Kidney (tissue), 14 donors: ENCODE results near the gene MOB3A. TPM values are rescaled to one million over a fixed set of nuclear protein-coding genes. Genes with fewer than 3 reads are reported as not detected.

Source experiments
- DNase-seq, 5 donors: peaks; one replicate each; pipeline ENCODE4 v3.0.0-alpha.2; 2013 to 2020
- FAIRE-seq: peaks from 2 replicates; lab custom pipeline; 2012; peaks lifted over from hg19 to GRCh38; lab: Jason Lieb, UNC
- H3K27ac ChIP-seq, 2 donors: one replicate each; pipeline ENCODE4 v1.7.0; 2013; ENCODE audit warnings: low read depth in 2 of 2, low read length in 2 of 2, inconsistent platforms in 1 of 2
- H3K27me3 ChIP-seq: one replicate; pipeline ENCODE4 v1.7.1; 2013; ENCODE audit warnings: low read length, inconsistent platforms; ENCODE audit not compliant: control insufficient read depth, insufficient read depth
- H3K36me3 ChIP-seq, 3 donors: one replicate each; pipeline versions ENCODE4 v1.7.0 to v1.7.1; 2013; ENCODE audit warnings: low read length in 3 of 3, control low read depth in 1 of 3, inconsistent platforms in 1 of 3; ENCODE audit not compliant: insufficient read depth in 3 of 3, control insufficient read depth in 2 of 3
- H3K4me1 ChIP-seq, 3 donors: one replicate each; pipeline versions ENCODE4 v1.7.0 to v1.7.1; 2013; ENCODE audit warnings: low read length in 3 of 3, inconsistent platforms in 1 of 3, low read depth in 1 of 3; ENCODE audit not compliant: control insufficient read depth in 2 of 3, insufficient read depth in 2 of 3
- H3K4me3 ChIP-seq, 3 donors: one replicate each; pipeline versions ENCODE4 v1.7.0 to v1.8.1; 2013; ENCODE audit warnings: low read length in 3 of 3, control low read depth in 1 of 3, inconsistent platforms in 1 of 3
- H3K9ac ChIP-seq, 3 donors: one replicate each; pipeline versions ENCODE4 v1.7.0 to v1.7.1; 2013; ENCODE audit warnings: low read length in 3 of 3, control low read depth in 1 of 3, inconsistent platforms in 1 of 3
- H3K9me3 ChIP-seq, 3 donors: one replicate each; pipeline versions ENCODE4 v1.7.0 to v1.7.1; 2013; ENCODE audit warnings: low read length in 3 of 3, control low read depth in 1 of 3, inconsistent platforms in 1 of 3; ENCODE audit not compliant: control insufficient read depth in 2 of 3, insufficient read depth in 1 of 3
- intact Hi-C: fragments of 100-400 bp; cut with DNase I; formaldehyde crosslinking; loops from one replicate; pipeline ENCODE4 v1.11.1; 2022
- polyA plus RNA-seq: library from polyadenylated mRNA; stranded (reverse); fragments of 350-450 nt; fragmentation: Illumina TruSeq; extraction: RNeasy Lipid Tissue Mini Kit (QIAGEN cat#74804); gene quantifications from one replicate; pipeline ENCODE4 v1.2.3, GENCODE V29; 2014; ENCODE audit warnings: low read depth, low replicate concordance; ENCODE audit not compliant: insufficient read depth
- total RNA-seq: library from RNA; stranded (reverse); fragmentation: NEBNext Ultra II Directional; extraction: Animal tissue kit (Norgen Biotek cat#: 25700); gene quantifications from one replicate; pipeline ENCODE4 v1.2.1, GENCODE V29; 2021
- TF ChIP-seq, protein P1 (sequence below): IDR thresholded peaks from 3 replicates; pipeline ENCODE4 v1.5.1; 2012; ENCODE audit warnings: mild to moderate bottlenecking, moderate library complexity, borderline replicate concordance; ENCODE audit not compliant: insufficient read depth; ENCODE audit errors: extremely low read depth
- donor health status: control.
- donor health status: control.
- donor health status: control.
- donor health status: control.
- donor health status: control.
- donor health status: DM: yes; HTN: yes; CAD: no.
- donor health status: Normal renal cell carcinoma (clear cell type).

Gene MOB3A
- total and polyA plus RNA-seq, 2 donors from 2014 or later = 16.9 to 59.7 TPM

DNA sequence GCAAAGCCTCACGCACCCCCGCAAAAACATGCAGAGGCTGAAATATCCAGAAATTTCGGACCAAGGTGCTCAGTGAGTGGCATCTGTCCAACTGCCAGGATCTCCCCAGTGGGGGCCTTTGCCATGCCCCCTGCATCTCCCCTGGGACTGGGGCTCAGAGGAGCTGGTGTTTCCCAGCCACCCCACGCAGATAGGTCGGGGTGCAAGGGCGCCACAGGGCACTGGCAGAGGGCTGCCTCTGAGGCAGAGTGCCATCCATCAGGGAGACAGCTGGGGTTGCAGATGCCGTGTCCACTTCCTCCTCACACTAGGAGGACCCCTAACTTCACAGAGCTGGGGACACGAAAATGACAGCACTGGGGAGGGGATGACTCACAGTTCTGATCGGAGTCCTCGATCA is 26.9 kb upstream of the MOB3A start:
- TF ChIP-seq, protein P1, sequence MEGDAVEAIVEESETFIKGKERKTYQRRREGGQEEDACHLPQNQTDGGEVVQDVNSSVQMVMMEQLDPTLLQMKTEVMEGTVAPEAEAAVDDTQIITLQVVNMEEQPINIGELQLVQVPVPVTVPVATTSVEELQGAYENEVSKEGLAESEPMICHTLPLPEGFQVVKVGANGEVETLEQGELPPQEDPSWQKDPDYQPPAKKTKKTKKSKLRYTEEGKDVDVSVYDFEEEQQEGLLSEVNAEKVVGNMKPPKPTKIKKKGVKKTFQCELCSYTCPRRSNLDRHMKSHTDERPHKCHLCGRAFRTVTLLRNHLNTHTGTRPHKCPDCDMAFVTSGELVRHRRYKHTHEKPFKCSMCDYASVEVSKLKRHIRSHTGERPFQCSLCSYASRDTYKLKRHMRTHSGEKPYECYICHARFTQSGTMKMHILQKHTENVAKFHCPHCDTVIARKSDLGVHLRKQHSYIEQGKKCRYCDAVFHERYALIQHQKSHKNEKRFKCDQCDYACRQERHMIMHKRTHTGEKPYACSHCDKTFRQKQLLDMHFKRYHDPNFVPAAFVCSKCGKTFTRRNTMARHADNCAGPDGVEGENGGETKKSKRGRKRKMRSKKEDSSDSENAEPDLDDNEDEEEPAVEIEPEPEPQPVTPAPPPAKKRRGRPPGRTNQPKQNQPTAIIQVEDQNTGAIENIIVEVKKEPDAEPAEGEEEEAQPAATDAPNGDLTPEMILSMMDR = no peak
- Histone ChIP-seq H3K27me3 (no peaks in the 10 kb centered on the region), H3K4me1 (no peaks in the 10 kb centered on the region), H3K36me3 (peaks cover 2 to 40% (median 32%) of the 10 kb centered on the region in 3 donors), H3K27ac (no peak overlapping the region), H3K4me3 (no peak overlapping the region), H3K9me3 (no peaks in the 10 kb centered on the region), H3K9ac (no peak overlapping the region)
- intact Hi-C loops = no loop called here
- no peak for DNase-seq
- no peak for FAIRE-seq

DNA sequence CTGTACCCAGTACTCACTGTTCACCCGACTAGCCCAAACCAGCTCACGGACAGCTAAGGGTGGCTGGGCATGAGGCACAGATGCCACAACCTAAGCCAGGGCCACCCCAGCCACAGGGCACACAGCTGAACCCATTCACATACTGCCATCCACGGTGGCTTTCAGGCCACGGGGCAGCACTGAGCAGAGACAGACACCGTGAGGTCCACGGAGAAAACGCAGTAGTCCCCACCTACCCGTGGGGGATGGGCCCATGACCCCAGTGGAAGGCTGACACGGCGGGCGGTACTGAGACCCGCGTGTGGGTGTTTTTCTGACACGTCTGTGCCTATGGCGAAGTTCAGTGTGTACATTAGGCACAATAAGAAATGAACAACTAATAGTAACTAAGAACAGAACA is 26.1 kb upstream of the MOB3A start:
- no peak for DNase-seq
- intact Hi-C loops = no loop called here

DNA sequence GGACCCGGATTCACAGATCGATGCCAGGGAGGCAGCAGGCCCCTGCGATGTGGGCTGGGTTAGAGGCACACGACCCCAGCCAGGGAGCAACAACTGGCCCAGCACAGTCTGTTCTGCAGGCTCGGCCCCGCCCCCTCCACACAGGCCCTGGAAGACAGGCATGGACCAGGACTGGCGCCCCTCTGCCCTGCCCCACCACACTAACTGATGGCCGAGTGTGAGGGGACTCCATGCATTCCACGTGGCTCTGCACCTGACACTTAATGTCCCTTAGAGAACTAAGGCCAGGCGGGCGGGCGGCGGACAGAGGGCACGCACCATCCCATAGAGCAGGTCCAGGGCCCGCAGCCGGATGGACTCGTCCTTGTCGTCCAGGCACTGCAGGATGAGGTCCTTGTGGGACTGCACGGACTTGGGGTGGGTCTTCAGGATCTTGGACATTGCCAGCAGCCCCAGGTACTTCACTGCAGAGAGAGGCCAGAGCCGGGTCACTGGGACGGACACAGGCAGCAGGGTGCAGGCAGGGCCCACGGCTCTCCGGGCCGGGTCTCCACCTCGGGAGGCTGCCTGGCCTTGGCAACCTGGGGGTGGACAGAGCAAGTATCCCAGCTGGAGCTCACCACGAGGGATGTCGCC is 25.4 kb upstream of the MOB3A start:
- intact Hi-C loops = no loop called here
- TF ChIP-seq, protein P1 = no peak
- H3K4me1 ChIP-seq = no peaks in the 10 kb centered on the region
- H3K27me3 ChIP-seq = no peaks in the 10 kb centered on the region
- peaks cover 2 to 46% (median 40%) of the 10 kb centered on the region in 3 donors for H3K36me3 ChIP-seq
- H3K9ac ChIP-seq = no peak overlapping the region
- H3K4me3 ChIP-seq = no peak overlapping the region
- FAIRE-seq (no peak), DNase-seq (no peak)
- H3K27ac ChIP-seq = no peak overlapping the region
- no peaks in the 10 kb centered on the region for H3K9me3 ChIP-seq

More for the DNA sequence above, 26.1 kb upstream of the MOB3A start:
- Histone ChIP-seq H3K4me1 (no peaks in the 10 kb centered on the region), H3K4me3 (no peak overlapping the region), H3K9ac (no peak overlapping the region), H3K27me3 (no peaks in the 10 kb centered on the region), H3K27ac (no peak overlapping the region), H3K9me3 (no peaks in the 10 kb centered on the region), H3K36me3 (peaks cover 2 to 42% (median 34%) of the 10 kb centered on the region in 3 donors)
- TF ChIP-seq, protein P1 = no peak
- no peak for FAIRE-seq
